Measurements from ENCODE around the gene KSR2. TPM values are rescaled to one million over a fixed set of nuclear protein-coding genes. Genes with fewer than 3 reads are reported as not detected.
"Not testable (repeated sequence)": the region's sequence is repeated elsewhere in the genome, so short reads cannot be mapped to it uniquely, and the experiment has no call there.

Gene KSR2
- total RNA-seq, 4 donors from 2014 or later, result under 0.01 to 0.08 (median under 0.01) TPM; not detected in 1

DNA sequence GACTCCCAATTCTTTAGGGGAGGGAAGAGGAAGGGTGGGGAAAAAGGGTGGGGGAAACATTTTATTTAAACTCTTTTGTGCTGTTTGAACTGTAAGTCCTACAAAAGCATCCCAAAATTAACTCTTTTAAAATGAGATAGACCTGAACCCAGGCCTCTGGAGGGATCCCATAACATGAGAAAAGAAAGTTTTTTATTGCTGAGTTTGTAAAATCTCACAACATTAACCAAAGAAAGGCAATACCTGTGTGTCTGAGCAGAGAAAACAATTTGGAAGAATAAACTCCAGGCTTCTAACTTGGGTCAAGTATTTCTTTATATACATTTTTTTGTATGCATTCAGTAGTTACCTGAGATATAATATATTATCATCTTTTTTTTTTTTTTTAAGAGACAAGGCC lies 107.1 kb downstream of the KSR2 start:
- TF ChIP-seq EP300 (IDR thresholded peaks at IDR 0.05), result no peak
- TF ChIP-seq, protein P1, sequence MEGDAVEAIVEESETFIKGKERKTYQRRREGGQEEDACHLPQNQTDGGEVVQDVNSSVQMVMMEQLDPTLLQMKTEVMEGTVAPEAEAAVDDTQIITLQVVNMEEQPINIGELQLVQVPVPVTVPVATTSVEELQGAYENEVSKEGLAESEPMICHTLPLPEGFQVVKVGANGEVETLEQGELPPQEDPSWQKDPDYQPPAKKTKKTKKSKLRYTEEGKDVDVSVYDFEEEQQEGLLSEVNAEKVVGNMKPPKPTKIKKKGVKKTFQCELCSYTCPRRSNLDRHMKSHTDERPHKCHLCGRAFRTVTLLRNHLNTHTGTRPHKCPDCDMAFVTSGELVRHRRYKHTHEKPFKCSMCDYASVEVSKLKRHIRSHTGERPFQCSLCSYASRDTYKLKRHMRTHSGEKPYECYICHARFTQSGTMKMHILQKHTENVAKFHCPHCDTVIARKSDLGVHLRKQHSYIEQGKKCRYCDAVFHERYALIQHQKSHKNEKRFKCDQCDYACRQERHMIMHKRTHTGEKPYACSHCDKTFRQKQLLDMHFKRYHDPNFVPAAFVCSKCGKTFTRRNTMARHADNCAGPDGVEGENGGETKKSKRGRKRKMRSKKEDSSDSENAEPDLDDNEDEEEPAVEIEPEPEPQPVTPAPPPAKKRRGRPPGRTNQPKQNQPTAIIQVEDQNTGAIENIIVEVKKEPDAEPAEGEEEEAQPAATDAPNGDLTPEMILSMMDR (IDR thresholded peaks at IDR 0.05), result no peak
- TF ChIP-seq POLR2AphosphoS5 (IDR thresholded peaks at IDR 0.05), result no peak
- TF ChIP-seq POLR2A (IDR thresholded peaks at IDR 0.05), result no peak
- Histone ChIP-seq H3K9me3 (no peaks in the 10 kb centered on the region), H3K27ac (no peak overlapping the region), H3K27me3 (peaks cover 75% of the 10 kb centered on the region), H3K4me3 (no peak overlapping the region), H3K4me1 (no peaks in the 10 kb centered on the region), H3K36me3 (no peaks in the 10 kb centered on the region)
- no peak for ATAC-seq

DNA sequence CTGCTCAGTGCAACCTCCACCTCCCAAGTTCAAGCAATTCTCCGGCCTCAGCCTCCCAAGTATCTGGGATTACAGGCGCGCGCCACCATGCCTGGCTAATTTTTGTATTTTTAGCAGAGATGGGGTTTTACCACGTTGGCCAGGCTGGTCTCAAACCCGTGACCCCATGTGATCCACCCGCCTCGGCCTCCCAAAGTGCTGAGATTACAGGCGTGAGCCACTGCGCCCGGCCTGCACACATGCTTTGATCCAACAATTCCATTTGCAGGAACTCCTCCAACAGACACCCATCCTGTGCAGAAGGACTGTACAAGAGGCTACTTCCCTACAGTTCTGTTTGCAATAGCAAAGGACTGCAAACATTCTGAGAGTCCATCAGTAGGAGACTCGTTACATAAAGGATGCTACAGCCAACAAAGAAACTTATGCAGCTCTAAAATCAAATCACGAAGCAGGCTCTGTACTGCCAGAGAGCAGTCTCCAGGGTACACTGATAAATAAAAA lies 108.0 kb downstream of the KSR2 start:
- H3K36me3 ChIP-seq, H3K27ac ChIP-seq, H3K4me3 ChIP-seq, ATAC-seq, H3K4me1 ChIP-seq, H3K9me3 ChIP-seq: not testable (repeated sequence)
- peaks cover 78% of the 10 kb centered on the region for H3K27me3 ChIP-seq
- 84 to 86% methylated on average over 4 to 6 of the region's 13 CpGs for WGBS, 2 donors (ENCODE audit: low coverage in 1 of 2)

DNA sequence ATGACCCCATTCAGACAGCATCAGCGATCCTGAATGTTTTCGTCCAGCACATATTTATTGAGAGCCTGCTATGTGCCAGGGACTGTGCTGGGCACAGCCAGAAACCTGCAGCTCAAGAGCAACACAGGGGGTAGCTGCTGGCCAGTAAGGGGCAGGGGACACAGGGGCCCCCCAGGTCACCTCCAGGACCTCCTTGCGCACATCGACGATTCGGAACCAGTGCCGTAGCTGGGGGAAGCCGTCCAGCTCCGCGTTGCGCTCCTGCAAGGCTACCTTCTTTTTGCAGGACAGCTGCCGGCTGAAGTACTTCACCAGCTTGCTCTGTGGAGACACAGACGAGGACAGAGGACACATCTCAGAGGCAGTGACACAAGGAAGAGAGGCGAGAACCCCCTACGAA lies 108.7 kb downstream of the KSR2 start:
- ATAC-seq, result no peak
- Histone ChIP-seq H3K4me1 (no peaks in the 10 kb centered on the region), H3K36me3 (no peaks in the 10 kb centered on the region), H3K27me3 (peaks cover 80% of the 10 kb centered on the region), H3K9me3 (no peaks in the 10 kb centered on the region), H3K4me3 (no peak overlapping the region), H3K27ac (no peak overlapping the region)
- 95% methylated on average over 10 of the region's 15 CpGs; no CpG with 5 or more reads in 1 of the 2 donors for WGBS, 2 donors (ENCODE audit: low coverage in 1 of 2)
- TF ChIP-seq EP300 (IDR thresholded peaks at IDR 0.05), result no peak
- no peak for TF ChIP-seq POLR2A (IDR thresholded peaks at IDR 0.05)
- TF ChIP-seq POLR2AphosphoS5 (IDR thresholded peaks at IDR 0.05), result no peak
- TF ChIP-seq, protein P1 (IDR thresholded peaks at IDR 0.05), result no peak

DNA sequence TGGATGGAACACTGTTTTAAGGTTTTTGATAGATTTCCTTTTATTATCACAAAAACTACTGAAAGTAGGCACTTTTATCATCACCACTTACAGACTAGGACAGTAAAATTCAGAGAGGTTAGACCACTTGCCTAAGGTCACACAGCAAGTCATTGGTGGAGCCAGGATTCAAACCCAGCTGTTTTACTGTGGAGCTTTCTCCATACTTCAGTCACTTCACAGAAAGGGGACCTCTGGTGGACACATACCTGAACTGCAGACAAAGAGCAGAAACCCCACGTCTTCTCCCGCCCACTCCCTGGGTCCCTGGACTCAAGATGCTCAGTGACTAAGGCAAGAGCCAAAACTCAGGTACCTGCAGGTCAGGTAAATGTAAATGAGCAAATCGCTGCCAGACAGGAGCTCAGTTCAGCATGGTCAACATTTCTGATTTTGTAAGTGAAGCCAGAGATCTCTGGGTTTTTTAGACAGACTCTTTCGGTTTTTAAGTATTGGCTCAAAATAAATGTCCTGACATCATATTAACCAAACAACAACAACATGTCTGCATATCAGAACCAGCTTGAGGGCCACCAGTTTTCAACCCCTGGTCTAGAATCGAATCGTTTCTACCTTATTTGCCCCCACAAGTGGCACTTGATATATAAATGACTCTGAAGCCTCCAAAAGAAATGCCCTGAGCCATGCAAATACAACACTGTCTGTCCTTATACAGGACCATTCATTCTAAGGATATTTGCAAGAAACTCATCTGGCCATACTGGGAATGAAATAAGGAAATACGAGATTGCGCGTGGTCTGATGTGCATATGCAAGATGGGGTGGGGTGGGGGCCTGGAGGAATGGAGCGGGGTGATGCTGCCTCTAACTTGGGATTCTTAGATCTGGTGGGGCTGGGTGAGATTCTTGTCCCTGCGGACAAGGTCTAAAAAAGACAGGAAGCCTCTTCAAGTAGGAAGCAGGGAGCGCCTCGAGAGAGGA lies 110.9 kb downstream of the KSR2 start:
- ATAC-seq, result no peak
- Histone ChIP-seq H3K4me1 (no peaks in the 10 kb centered on the region), H3K27me3 (peaks cover 66% of the 10 kb centered on the region), H3K36me3 (no peaks in the 10 kb centered on the region), H3K27ac (no peak overlapping the region), H3K4me3 (no peak overlapping the region), H3K9me3 (peaks cover 0 to 9% (median 0%) of the 10 kb centered on the region in 3 donors)
- TF ChIP-seq POLR2AphosphoS5 (IDR thresholded peaks at IDR 0.05) (no peak), EP300 (IDR thresholded peaks at IDR 0.05) (no peak), POLR2A (IDR thresholded peaks at IDR 0.05) (no peak)
- TF ChIP-seq, protein P1 (IDR thresholded peaks at IDR 0.05), result peak in 2 of 4 experiments; percentile 25 to 49
- 59 to 66% methylated on average over 7 to 9 of the region's 13 CpGs for WGBS, 2 donors (ENCODE audit: low coverage in 1 of 2)

DNA sequence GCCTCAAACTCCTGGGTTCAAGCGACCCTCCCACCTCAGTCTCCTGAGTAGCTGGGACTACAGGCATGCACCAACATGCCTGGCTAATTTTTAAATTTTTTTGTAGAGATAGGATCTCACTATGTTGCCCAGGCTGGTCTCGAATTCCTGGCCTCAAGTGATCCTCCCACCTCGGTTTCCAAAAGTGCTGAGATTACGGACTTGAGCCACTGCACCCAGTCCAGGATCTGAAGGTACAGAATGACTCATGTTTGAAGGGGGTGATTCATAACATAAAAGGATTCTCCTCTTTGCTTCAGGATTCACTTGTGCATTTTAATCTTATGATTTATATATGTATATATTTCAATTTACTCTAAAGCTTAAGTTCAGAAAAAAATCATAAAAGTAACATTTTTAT lies 111.7 kb downstream of the KSR2 start:
- not testable (repeated sequence) for H3K36me3 ChIP-seq, H3K9me3 ChIP-seq, ATAC-seq, H3K4me3 ChIP-seq, H3K4me1 ChIP-seq, H3K27ac ChIP-seq
- 55 to 78% methylated on average over 3 to 4 of the region's 4 CpGs for WGBS, 2 donors (ENCODE audit: low coverage in 1 of 2)
- H3K27me3 ChIP-seq, result peaks cover 59% of the 10 kb centered on the region

DNA sequence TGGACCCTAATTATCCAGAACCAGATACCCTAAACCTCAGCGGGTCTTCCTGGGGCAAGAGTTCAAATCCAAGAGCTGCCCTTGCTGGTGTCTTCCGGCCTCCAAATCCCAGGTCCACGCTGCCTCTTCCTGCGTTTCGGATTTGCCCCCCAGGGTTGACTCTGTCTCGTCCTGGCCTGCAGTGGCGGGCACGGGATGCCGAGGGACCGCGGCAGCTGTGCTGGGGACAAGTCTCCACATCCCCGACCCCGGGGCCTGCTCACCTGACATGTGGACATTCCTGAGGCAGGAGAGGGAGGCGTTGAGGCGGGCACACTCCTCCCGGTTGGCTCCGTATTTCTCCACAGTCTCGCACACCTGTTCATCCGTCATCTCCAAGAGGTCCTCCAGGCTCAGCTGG lies 113.6 kb downstream of the KSR2 start:
- H3K27ac ChIP-seq, result no peak overlapping the region
- H3K4me1 ChIP-seq, result no peaks in the 10 kb centered on the region
- WGBS, 2 donors (ENCODE audit: low coverage in 1 of 2), result 83% methylated on average over 2 to 3 of the region's 19 CpGs

More for the DNA sequence above, 113.6 kb downstream of the KSR2 start:
- peaks cover 0 to 9% (median 0%) of the 10 kb centered on the region in 3 donors for H3K9me3 ChIP-seq
- no peak overlapping the region for H3K4me3 ChIP-seq
- no peak for ATAC-seq
- H3K36me3 ChIP-seq, result no peaks in the 10 kb centered on the region
- H3K27me3 ChIP-seq, result peaks cover 57% of the 10 kb centered on the region
- no peak for TF ChIP-seq EP300 (IDR thresholded peaks at IDR 0.05)
- no peak for TF ChIP-seq POLR2A (IDR thresholded peaks at IDR 0.05)
- TF ChIP-seq, protein P1 (IDR thresholded peaks at IDR 0.05), result no peak
- no peak for TF ChIP-seq POLR2AphosphoS5 (IDR thresholded peaks at IDR 0.05)
